Activated T-cell treated with anti-CD3 and anti-CD28 coated beads for 1 hour (primary cell): ENCODE measurements around the gene TP73.

Experiments used
- DNase-seq: peaks from one replicate; pipeline ENCODE4 v3.0.0-alpha.2; 2020; ENCODE audit warnings: low read depth

Gene TP73

GRCh38 chr1:3729594-3730542, 77.6 kb downstream of the TP73 start:
- no peak for DNase-seq

GRCh38 chr1:3730543-3731247, 78.4 kb downstream of the TP73 start:
- no peak for DNase-seq

- no peak for DNase-seq
Observed at GRCh38 chr1:3731583-3732433, 79.5 kb downstream of the TP73 start.

- no peak for DNase-seq
Observed at GRCh38 chr1:3732434-3733093, 80.2 kb downstream of the TP73 start.

- DNase-seq: no peak
Observed at GRCh38 chr1:3733094-3733882, 81.0 kb downstream of the TP73 start.

GRCh38 chr1:3733883-3734589, 81.7 kb downstream of the TP73 start:
- DNase-seq: no peak

GRCh38 chr1:3734602-3735001, 82.3 kb downstream of the TP73 start:
- no peak for DNase-seq

GRCh38 chr1:3735027-3735681, 82.8 kb downstream of the TP73 start:
- no peak for DNase-seq

GRCh38 chr1:3735688-3736087, 83.4 kb downstream of the TP73 start:
- no peak for DNase-seq

- no peak for DNase-seq
Observed at GRCh38 chr1:3736131-3736561, 83.8 kb downstream of the TP73 start.

- DNase-seq: no peak
Observed at GRCh38 chr1:3736708-3737107, 84.4 kb downstream of the TP73 start.

GRCh38 chr1:3738943-3739342, 86.6 kb downstream of the TP73 start:
- no peak for DNase-seq

- no peak for DNase-seq
Observed at GRCh38 chr1:3740042-3740441, 87.7 kb downstream of the TP73 start.

GRCh38 chr1:3740752-3741151, 88.4 kb downstream of the TP73 start:
- no peak for DNase-seq

- DNase-seq: no peak
Observed at GRCh38 chr1:3741566-3742438, 89.5 kb downstream of the TP73 start.

- DNase-seq: no peak
Observed at GRCh38 chr1:3742439-3743298, 90.4 kb downstream of the TP73 start.

- DNase-seq: no peak
Observed at GRCh38 chr1:3743421-3743820, 91.1 kb downstream of the TP73 start.

- no peak for DNase-seq
Observed at GRCh38 chr1:3743826-3744225, 91.5 kb downstream of the TP73 start.
